NB4 (cell line): ENCODE data around the gene AFF3.

Source experiments
- POLR2A ChIP-seq: IDR thresholded peaks from 2 replicates; pipeline ENCODE4 v1.6.1; 2011; ENCODE audit warnings: mild to moderate bottlenecking; ENCODE audit not compliant: insufficient read length; ENCODE audit errors: extremely low read depth
- TF ChIP-seq, protein P1 (sequence below): IDR thresholded peaks from one replicate; pipeline ENCODE4 v1.5.1; 2012; ENCODE audit warnings: low read depth, low read length
- TF ChIP-seq, protein P2 (sequence below): IDR thresholded peaks from 2 replicates; pipeline ENCODE4 v1.6.1; 2011; ENCODE audit warnings: low read depth, low read length

DNA sequence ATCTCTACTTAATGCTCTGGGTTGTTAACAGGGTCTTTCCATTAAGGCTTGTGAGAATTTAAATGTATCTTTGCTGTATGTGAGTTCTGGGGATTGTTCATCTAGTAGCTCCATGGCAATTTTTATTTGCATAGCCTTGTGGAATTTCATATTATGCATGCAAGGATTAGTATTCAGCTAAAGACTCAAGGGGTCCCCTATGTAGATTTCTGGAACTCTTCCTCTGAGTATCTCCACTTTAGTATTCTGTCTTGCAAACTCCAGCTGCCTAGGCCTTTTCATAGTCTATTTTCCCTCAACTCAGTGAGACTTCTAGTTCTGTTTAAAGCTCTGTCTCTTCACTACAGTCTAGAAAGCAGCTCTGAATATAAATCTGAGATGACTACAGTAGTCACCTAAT is 348.0 kb downstream of the AFF3 start:
- TF ChIP-seq POLR2A = no peak
- TF ChIP-seq, protein P1, sequence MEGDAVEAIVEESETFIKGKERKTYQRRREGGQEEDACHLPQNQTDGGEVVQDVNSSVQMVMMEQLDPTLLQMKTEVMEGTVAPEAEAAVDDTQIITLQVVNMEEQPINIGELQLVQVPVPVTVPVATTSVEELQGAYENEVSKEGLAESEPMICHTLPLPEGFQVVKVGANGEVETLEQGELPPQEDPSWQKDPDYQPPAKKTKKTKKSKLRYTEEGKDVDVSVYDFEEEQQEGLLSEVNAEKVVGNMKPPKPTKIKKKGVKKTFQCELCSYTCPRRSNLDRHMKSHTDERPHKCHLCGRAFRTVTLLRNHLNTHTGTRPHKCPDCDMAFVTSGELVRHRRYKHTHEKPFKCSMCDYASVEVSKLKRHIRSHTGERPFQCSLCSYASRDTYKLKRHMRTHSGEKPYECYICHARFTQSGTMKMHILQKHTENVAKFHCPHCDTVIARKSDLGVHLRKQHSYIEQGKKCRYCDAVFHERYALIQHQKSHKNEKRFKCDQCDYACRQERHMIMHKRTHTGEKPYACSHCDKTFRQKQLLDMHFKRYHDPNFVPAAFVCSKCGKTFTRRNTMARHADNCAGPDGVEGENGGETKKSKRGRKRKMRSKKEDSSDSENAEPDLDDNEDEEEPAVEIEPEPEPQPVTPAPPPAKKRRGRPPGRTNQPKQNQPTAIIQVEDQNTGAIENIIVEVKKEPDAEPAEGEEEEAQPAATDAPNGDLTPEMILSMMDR = no peak
- TF ChIP-seq, protein P2, sequence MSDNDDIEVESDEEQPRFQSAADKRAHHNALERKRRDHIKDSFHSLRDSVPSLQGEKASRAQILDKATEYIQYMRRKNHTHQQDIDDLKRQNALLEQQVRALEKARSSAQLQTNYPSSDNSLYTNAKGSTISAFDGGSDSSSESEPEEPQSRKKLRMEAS = no peak
